DND-41 (cell line): Measurements from ENCODE around the gene WRAP73.

Source experiments
- ATAC-seq: fragments of 200-7000 bp; cut with Tn5 transposase; 3 replicates; pipeline ENCODE4 v1.9.1; 2021; ENCODE audit warnings: low read depth; ENCODE audit not compliant: insufficient read depth
- DNase-seq: peaks from one replicate; pipeline ENCODE4 v3.0.0-alpha.2; 2020
- H2AFZ ChIP-seq: 2 replicates; pipeline ENCODE4 v1.6.0; 2012; ENCODE audit warnings: low read depth, low read length
- H3K27ac ChIP-seq: 2 replicates; pipeline ENCODE4 v1.5.1; 2012; ENCODE audit warnings: low read length, inconsistent platforms
- H3K27me3 ChIP-seq: fragments of 200-600 bp; sonication (generic); 2 replicates; pipeline ENCODE4 v1.6.0; 2012; ENCODE audit warnings: low read length, mild to moderate bottlenecking, inconsistent platforms; ENCODE audit not compliant: insufficient read depth, poor library complexity
- H3K36me3 ChIP-seq: 2 replicates; pipeline ENCODE4 v1.5.1; 2012; ENCODE audit warnings: low read length, inconsistent platforms; ENCODE audit not compliant: insufficient read depth
- H3K4me1 ChIP-seq: 2 replicates; pipeline ENCODE4 v1.5.1; 2012; ENCODE audit warnings: mild to moderate bottlenecking, low read length; ENCODE audit not compliant: insufficient read depth
- H3K4me2 ChIP-seq: 2 replicates; pipeline ENCODE4 v1.6.0; 2012; ENCODE audit warnings: mild to moderate bottlenecking, moderate library complexity, low read length, inconsistent platforms; ENCODE audit not compliant: insufficient read depth
- H3K4me3 ChIP-seq, 2 experiments: fragments of 200-600 bp in 1 of 2; shearing (Covaris generic) in 1 of 2; 2 replicates each; pipeline ENCODE4 v1.5.1; 2012 to 2016; ENCODE audit warnings: inconsistent platforms in 2 of 2, low read length in 2 of 2, mild to moderate bottlenecking in 2 of 2, low read depth in 1 of 2, moderate library complexity in 1 of 2
- H3K79me2 ChIP-seq: 2 replicates; pipeline ENCODE4 v1.6.0; 2012; ENCODE audit warnings: low read length, inconsistent platforms; ENCODE audit not compliant: insufficient read depth
- H3K9ac ChIP-seq: 2 replicates; pipeline ENCODE4 v1.6.0; 2012; ENCODE audit warnings: low read depth, mild to moderate bottlenecking, inconsistent platforms, low read length, moderate library complexity
- H3K9me3 ChIP-seq: 2 replicates; pipeline ENCODE4 v1.5.1; 2012; ENCODE audit warnings: low read length, moderate library complexity, mild to moderate bottlenecking, inconsistent platforms; ENCODE audit not compliant: insufficient read depth, severe bottlenecking
- H4K20me1 ChIP-seq: 2 replicates; pipeline ENCODE4 v1.6.0; 2012; ENCODE audit warnings: low read length; ENCODE audit not compliant: insufficient read depth
- EZH2 ChIP-seq: IDR thresholded peaks from 3 replicates; pipeline ENCODE4 v1.6.1; 2012; ENCODE audit warnings: borderline replicate concordance, low read depth, mild to moderate bottlenecking, moderate library complexity, low read length, inconsistent platforms; ENCODE audit not compliant: severe bottlenecking
- TF ChIP-seq, protein P1 (sequence below): IDR thresholded peaks from 2 replicates; pipeline ENCODE4 v1.5.1; 2012; ENCODE audit warnings: borderline replicate concordance, low read length, moderate library complexity, mild to moderate bottlenecking; ENCODE audit not compliant: poor library complexity, severe bottlenecking; ENCODE audit errors: extremely low read depth

WRAP73 gene

DNA sequence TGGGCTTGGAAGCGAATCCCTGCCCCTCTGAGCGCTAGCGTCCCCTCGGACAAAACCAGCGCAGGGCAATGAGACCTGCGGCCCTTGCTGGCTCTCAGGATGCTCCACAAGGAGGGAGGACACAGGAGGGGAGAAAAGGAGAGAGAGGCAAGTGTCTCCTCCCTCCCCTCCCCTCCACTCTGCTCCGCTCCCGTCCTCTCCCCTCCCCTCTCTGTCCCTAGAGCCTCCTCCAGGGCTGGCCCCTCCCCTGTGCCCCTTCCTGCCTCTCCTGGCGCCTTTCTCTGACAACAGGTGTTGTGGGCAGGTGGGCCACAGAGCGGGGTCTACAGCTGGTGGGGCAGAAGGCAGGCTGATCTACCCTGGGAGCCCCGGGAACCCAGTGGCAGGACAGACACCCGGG is 37.6 kb upstream of the WRAP73 start:
- no peaks in the 10 kb centered on the region for H3K79me2 ChIP-seq
- peaks cover 63% of the 10 kb centered on the region for H4K20me1 ChIP-seq
- no peaks in the 10 kb centered on the region for H3K4me1 ChIP-seq
- ATAC-seq (0 out of 3 replicates have a peak, but pooled peaks have one; percentile 25), DNase-seq (peak; percentile 14)
- no peak overlapping the region for H2AFZ ChIP-seq
- no peaks in the 10 kb centered on the region for H3K9me3 ChIP-seq
- H3K9ac ChIP-seq: no peak overlapping the region
- peaks cover 32% of the 10 kb centered on the region for H3K36me3 ChIP-seq
- TF ChIP-seq, protein P1, sequence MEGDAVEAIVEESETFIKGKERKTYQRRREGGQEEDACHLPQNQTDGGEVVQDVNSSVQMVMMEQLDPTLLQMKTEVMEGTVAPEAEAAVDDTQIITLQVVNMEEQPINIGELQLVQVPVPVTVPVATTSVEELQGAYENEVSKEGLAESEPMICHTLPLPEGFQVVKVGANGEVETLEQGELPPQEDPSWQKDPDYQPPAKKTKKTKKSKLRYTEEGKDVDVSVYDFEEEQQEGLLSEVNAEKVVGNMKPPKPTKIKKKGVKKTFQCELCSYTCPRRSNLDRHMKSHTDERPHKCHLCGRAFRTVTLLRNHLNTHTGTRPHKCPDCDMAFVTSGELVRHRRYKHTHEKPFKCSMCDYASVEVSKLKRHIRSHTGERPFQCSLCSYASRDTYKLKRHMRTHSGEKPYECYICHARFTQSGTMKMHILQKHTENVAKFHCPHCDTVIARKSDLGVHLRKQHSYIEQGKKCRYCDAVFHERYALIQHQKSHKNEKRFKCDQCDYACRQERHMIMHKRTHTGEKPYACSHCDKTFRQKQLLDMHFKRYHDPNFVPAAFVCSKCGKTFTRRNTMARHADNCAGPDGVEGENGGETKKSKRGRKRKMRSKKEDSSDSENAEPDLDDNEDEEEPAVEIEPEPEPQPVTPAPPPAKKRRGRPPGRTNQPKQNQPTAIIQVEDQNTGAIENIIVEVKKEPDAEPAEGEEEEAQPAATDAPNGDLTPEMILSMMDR: no peak
- no peak for TF ChIP-seq EZH2
- no peak overlapping the region for H3K4me2 ChIP-seq
- no peaks in the 10 kb centered on the region for H3K27me3 ChIP-seq
- H3K4me3 ChIP-seq: no peak overlapping the region
- H3K27ac ChIP-seq: no peak overlapping the region

DNA sequence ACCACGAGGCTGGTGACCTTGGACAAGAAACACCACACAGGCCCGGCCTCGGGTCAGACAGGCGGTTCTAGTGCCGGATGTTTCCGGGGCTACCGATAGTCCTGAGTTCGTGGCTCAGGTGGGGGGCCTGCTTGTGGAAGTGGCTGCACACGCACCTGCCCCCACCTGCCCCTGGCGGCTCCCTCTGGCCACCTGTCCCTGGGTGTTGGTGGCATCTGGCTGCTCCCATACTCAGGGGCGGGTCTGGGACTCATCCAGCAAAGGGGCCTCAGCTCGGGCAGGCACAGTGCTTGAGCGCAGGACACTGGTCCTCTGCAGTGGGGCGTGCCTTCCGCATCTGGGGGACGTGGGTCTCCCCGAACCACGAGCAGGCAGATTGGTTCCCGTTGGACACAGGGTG is 36.0 kb upstream of the WRAP73 start:
- H4K20me1 ChIP-seq: peaks cover 65% of the 10 kb centered on the region
- no peak overlapping the region for H3K27ac ChIP-seq
- ATAC-seq: no peak
- no peak overlapping the region for H2AFZ ChIP-seq
- H3K27me3 ChIP-seq: no peaks in the 10 kb centered on the region
- no peak overlapping the region for H3K4me3 ChIP-seq
- H3K9me3 ChIP-seq: no peaks in the 10 kb centered on the region
- no peak overlapping the region for H3K9ac ChIP-seq
- H3K36me3 ChIP-seq: peaks cover 32% of the 10 kb centered on the region
- H3K4me2 ChIP-seq: no peak overlapping the region
- DNase-seq: no peak
- TF ChIP-seq, protein P1: no peak
- no peak for TF ChIP-seq EZH2
- H3K4me1 ChIP-seq: no peaks in the 10 kb centered on the region
- peaks cover 5% of the 10 kb centered on the region for H3K79me2 ChIP-seq

DNA sequence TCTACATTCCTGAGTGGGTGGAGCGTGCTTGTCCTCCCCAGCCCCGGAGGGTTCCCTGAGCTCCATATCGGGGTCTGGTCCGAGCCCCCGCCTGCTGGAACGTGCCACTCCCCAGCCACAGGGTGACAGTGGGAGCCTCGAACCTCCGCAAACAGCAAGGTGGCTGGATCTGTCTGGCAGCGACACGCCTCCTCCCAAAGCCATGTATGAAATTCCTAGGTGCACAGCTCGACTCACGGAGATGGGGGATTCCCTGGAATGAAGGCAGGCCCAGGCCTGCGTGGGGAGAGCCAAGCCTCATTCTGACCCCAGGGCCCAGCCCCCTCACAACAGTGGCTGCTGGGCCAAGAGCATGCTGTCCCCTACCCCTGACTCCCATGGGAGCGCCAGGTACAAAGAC is 35.3 kb upstream of the WRAP73 start:
- H3K27me3 ChIP-seq: no peaks in the 10 kb centered on the region
- ATAC-seq (no peak), DNase-seq (no peak)
- H2AFZ ChIP-seq: no peak overlapping the region
- H3K9me3 ChIP-seq: no peaks in the 10 kb centered on the region
- H3K9ac ChIP-seq: no peak overlapping the region
- no peak overlapping the region for H3K27ac ChIP-seq
- peaks cover 70% of the 10 kb centered on the region for H4K20me1 ChIP-seq
- peaks cover 9% of the 10 kb centered on the region for H3K79me2 ChIP-seq
- no peak overlapping the region for H3K4me2 ChIP-seq
- TF ChIP-seq EZH2: no peak
- TF ChIP-seq, protein P1: no peak
- peaks cover 32% of the 10 kb centered on the region for H3K36me3 ChIP-seq
- no peaks in the 10 kb centered on the region for H3K4me1 ChIP-seq
- H3K4me3 ChIP-seq: no peak overlapping the region

DNA sequence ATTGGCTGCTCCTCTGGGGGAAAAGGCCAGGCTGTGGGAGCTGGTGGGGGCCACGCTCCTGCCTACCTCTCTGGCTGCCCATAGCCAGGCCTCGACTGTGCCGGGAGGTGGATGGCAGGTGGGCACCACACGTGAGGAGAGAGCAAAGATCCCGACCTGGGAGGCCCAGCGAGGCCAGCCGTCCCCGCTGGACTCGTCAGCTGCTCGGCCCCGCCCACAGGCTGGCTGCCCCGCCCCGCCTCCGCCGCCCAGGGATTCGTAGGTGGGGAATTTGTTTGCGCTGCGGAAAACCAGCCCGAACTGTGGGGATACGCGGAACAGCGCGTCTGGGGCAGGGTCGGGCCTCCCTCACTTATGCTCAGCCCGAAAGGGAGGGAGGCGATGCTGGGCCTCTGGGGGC is 34.1 kb upstream of the WRAP73 start:
- Histone ChIP-seq H3K27me3 (no peaks in the 10 kb centered on the region), H3K27ac (no peak overlapping the region), H3K4me2 (no peak overlapping the region), H3K79me2 (peaks cover 21% of the 10 kb centered on the region), H3K9me3 (no peaks in the 10 kb centered on the region), H3K4me3 (no peak overlapping the region), H2AFZ (no peak overlapping the region), H3K4me1 (no peaks in the 10 kb centered on the region), H3K36me3 (peaks cover 32% of the 10 kb centered on the region), H3K9ac (no peak overlapping the region), H4K20me1 (peaks cover 78% of the 10 kb centered on the region)
- TF ChIP-seq EZH2: no peak
- ATAC-seq (no peak), DNase-seq (no peak)
